Neural progenitor cell (in vitro differentiated cells): ENCODE results near the gene TCHHL1.

Experiments used
- CTCF ChIP-seq: fragments of 200-600 bp; sonication (generic); IDR thresholded peaks from 2 replicates; pipeline ENCODE4 v1.5.1; 2017; ENCODE audit warnings: antibody characterized with exemption, mild to moderate bottlenecking
- EZH2 ChIP-seq: fragments of 200-600 bp; sonication (generic); IDR thresholded peaks from 2 replicates; pipeline ENCODE4 v1.6.1; 2017; ENCODE audit warnings: antibody characterized with exemption, mild to moderate bottlenecking, moderate library complexity

- TF ChIP-seq CTCF: no peak
- peak; percentile 80 for TF ChIP-seq EZH2
Measured at GRCh38 chr1:152107984-152108881, 19.4 kb upstream of the TCHHL1 start.
